Measurements from ENCODE around the gene SPIB. TPM values are rescaled to one million over a fixed set of nuclear protein-coding genes. Genes with fewer than 3 reads are reported as not detected.
"Not testable (repeated sequence)": the region's sequence is repeated elsewhere in the genome, so short reads cannot be mapped to it uniquely, and the experiment has no call there.

Gene SPIB
- total RNA-seq, 1 donor from 2014 or later: 0.12 TPM

DNA sequence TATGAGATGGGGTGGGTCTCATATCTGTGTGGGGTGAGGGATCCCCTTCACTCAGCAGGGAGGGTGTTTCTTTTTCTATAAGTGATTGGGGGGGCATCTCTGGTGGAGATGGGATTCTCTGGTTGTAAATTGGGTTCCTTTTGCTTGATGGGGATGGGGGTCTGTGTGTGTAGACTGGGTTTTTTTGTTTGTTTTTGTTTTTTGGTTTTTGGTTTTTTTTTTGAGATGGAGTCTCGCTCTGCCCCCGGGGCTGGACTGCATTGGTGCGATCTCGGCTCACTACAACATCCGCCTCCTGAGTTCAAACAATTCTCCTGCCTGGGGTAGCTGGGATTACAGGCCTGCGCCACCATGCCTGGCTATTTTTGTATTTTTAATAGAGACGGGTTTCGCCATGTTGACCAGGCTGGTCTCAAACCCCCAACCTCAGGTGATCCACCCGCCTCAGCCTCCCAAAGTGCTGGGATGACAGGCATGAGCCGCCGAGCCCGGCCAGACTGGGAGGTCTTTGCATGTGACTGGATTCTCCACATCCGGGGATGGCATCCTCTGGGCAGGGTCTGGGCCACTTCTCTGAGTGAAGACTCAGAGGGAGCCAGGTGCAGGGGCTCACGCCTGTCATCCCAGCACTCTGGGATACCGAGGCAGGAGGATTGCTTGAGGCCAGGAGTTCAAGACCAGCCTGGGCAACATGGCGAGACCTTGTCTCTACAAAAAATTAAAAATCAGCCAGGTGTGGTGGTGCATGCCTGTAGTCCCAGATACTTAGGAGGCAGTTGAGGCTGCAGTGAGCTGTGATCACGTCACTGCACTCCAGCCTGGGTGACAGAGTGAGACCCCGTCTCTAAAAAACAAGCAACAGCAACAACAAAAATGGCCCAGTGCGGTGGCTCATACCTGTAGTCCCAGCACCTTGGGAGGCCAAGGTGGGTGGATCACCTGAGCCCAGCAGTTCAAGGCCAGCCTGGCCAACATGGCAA, 14.8 kb downstream of the SPIB start:
- no peak overlapping the region for H3K27ac ChIP-seq
- intact Hi-C loops (cut with DNase I): no loop called here
- H3K36me3 ChIP-seq: no peaks in the 10 kb centered on the region
- DNase-seq (no peak), ATAC-seq (no peak)
- peaks cover 13% of the 10 kb centered on the region for H3K4me1 ChIP-seq
- H3K9me3 ChIP-seq: no peaks in the 10 kb centered on the region
- TF ChIP-seq, protein P1, sequence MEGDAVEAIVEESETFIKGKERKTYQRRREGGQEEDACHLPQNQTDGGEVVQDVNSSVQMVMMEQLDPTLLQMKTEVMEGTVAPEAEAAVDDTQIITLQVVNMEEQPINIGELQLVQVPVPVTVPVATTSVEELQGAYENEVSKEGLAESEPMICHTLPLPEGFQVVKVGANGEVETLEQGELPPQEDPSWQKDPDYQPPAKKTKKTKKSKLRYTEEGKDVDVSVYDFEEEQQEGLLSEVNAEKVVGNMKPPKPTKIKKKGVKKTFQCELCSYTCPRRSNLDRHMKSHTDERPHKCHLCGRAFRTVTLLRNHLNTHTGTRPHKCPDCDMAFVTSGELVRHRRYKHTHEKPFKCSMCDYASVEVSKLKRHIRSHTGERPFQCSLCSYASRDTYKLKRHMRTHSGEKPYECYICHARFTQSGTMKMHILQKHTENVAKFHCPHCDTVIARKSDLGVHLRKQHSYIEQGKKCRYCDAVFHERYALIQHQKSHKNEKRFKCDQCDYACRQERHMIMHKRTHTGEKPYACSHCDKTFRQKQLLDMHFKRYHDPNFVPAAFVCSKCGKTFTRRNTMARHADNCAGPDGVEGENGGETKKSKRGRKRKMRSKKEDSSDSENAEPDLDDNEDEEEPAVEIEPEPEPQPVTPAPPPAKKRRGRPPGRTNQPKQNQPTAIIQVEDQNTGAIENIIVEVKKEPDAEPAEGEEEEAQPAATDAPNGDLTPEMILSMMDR (IDR thresholded peaks at IDR 0.05): no peak
- H3K4me3 ChIP-seq: no peak overlapping the region
- H3K27me3 ChIP-seq (ENCODE audit: low read depth): peaks cover 23% of the 10 kb centered on the region

DNA sequence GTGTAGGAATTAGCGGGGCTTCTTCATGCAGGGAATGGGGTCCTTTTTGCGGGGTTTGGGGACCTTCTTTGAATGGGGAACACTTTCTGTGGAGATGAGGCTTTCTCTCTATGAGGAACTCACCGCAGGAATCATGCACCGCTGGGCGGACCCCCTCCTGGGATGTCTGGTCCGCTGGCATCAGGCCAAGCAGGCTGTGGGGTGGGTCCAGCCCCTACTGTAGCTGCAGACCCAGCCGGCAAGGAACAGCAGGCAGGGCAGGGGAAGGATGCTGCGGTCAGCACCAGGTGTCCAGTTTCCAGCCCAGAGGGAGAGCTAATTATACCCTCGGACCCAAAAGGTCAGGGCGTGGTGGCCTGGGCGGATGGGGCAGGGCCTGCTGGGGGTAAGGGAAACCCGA, 15.8 kb downstream of the SPIB start:
- no peak overlapping the region for H3K4me3 ChIP-seq
- H3K27me3 ChIP-seq (ENCODE audit: low read depth): peaks cover 18% of the 10 kb centered on the region
- H3K27ac ChIP-seq: no peak overlapping the region
- H3K4me1 ChIP-seq: peaks cover 10% of the 10 kb centered on the region
- no peaks in the 10 kb centered on the region for H3K9me3 ChIP-seq
- DNase-seq (no peak), ATAC-seq (no peak)
- intact Hi-C loops (cut with DNase I): no loop called here
- no peaks in the 10 kb centered on the region for H3K36me3 ChIP-seq
- TF ChIP-seq, protein P1 (IDR thresholded peaks at IDR 0.05): no peak

DNA sequence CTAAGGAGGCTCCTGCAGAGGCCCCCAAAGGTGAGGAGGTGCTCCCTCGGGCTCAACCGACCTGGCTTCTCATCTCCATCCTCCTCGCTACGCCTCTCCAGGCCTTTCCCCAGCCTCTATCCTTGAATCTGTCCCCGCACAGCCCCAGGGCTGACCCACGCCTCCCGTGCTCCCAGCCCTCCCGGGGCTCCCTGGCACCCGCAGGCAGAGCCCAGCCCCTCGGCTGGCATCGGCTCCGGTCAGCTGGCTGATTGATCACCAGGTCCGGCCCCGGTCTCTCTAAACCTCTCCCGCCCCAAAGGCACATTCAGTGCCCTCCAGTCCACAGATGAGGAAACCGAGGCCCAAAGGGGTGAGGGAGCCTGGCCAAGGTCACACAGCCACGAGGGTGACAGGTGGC, 16.5 kb downstream of the SPIB start:
- no peak overlapping the region for H3K4me3 ChIP-seq
- H3K27ac ChIP-seq: no peak overlapping the region
- peaks cover 18% of the 10 kb centered on the region for H3K27me3 ChIP-seq (ENCODE audit: low read depth)
- TF ChIP-seq, protein P1 (IDR thresholded peaks at IDR 0.05): no peak
- DNase-seq (no peak), ATAC-seq (no peak)
- no peaks in the 10 kb centered on the region for H3K36me3 ChIP-seq
- H3K9me3 ChIP-seq: no peaks in the 10 kb centered on the region
- intact Hi-C loops (cut with DNase I): no loop called here
- peaks cover 10% of the 10 kb centered on the region for H3K4me1 ChIP-seq

DNA sequence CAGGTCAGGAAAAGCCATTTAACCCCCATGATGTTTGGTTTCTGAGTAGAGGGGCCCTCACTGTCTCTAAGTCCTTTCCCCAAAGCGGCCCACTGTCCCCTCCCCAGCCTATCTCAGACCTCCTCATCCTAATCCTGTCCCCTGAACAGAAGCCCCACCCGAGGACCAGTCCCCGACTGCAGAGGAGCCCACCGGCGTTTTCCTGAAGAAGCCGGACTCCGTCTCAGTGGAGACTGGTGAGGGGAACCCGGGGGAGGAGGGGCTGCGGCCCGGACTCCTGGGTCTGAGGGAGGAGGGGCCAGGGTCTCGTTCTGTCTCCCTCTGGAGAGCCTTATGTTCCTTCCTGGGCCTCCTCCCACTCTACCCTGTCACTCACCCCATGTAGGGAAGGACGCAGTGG, 16.9 kb downstream of the SPIB start:
- Histone ChIP-seq H3K36me3 (no peaks in the 10 kb centered on the region), H3K27me3 (ENCODE audit: low read depth) (peaks cover 18% of the 10 kb centered on the region), H3K27ac (no peak overlapping the region), H3K4me3 (no peak overlapping the region), H3K4me1 (peaks cover 10% of the 10 kb centered on the region), H3K9me3 (no peaks in the 10 kb centered on the region)
- ATAC-seq (no peak), DNase-seq (no peak)
- TF ChIP-seq, protein P1 (IDR thresholded peaks at IDR 0.05): no peak
- intact Hi-C loops (cut with DNase I): no loop called here

DNA sequence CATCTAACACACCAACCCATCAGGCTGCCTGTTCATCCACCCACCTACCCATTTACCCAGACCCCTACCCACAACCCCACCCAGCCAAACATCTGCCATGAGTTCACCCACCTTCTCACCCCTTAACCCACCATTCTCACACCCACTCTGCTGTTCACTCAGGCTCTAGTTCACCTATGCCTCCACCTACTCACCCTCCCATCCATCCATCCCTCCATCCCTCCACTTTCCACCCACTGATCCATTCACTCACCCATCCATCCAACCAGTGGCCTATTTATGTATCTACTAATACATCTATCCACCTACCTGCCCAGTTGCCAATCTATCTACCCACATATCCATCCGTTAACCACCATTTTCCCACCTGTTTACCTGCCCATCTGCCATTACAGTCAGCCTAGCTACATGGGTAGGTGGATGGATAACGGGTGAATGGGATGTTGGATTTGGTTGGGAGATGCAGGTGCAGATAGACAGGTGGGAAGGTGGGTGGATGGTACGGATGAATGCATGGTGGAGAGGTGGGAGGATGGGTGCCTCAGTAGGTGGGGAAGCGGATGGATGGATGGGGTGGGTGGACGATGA, 19.2 kb downstream of the SPIB start:
- H3K4me1 ChIP-seq: no peaks in the 10 kb centered on the region
- no peak overlapping the region for H3K4me3 ChIP-seq
- TF ChIP-seq, protein P1 (IDR thresholded peaks at IDR 0.05): no peak
- no peak overlapping the region for H3K27ac ChIP-seq
- H3K27me3 ChIP-seq (ENCODE audit: low read depth): peaks cover 7% of the 10 kb centered on the region
- ATAC-seq (no peak), DNase-seq (no peak)
- intact Hi-C loops (cut with DNase I): no loop called here
- H3K9me3 ChIP-seq: no peaks in the 10 kb centered on the region
- H3K36me3 ChIP-seq: no peaks in the 10 kb centered on the region

DNA sequence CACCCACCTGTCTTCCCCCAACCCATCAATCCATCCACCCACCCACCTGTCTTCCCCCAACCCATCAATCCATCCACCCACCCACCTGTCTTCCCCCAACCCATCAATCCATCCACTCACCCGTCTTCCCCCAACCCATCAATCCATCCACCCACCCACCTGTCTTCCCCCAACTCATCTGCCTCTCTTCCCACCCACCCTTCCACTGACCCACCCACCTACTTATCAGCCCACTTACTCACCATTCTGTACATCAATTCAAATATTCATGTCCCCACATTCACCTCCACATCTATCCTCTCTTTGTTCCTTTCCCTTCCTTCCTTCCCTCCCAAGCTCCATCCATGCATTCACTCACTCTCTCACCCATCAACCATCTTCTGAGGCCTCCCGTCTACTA, 20.4 kb downstream of the SPIB start:
- H3K4me3 ChIP-seq; H3K27ac ChIP-seq; H3K4me1 ChIP-seq; DNase-seq; H3K9me3 ChIP-seq; ATAC-seq; intact Hi-C loops (cut with DNase I); H3K36me3 ChIP-seq; H3K27me3 ChIP-seq (ENCODE audit: low read depth): not testable (repeated sequence)
